SW480 (cell line): ENCODE measurements around the gene HOOK1.
"Not testable (repeated sequence)": the region's sequence is repeated elsewhere in the genome, so short reads cannot be mapped to it uniquely, and the experiment has no call there.

ENCODE experiments used
- DNase-seq: peaks from one replicate; pipeline ENCODE4 v3.0.0-alpha.2; 2016; ENCODE audit warnings: low spot score

HOOK1 gene

DNA sequence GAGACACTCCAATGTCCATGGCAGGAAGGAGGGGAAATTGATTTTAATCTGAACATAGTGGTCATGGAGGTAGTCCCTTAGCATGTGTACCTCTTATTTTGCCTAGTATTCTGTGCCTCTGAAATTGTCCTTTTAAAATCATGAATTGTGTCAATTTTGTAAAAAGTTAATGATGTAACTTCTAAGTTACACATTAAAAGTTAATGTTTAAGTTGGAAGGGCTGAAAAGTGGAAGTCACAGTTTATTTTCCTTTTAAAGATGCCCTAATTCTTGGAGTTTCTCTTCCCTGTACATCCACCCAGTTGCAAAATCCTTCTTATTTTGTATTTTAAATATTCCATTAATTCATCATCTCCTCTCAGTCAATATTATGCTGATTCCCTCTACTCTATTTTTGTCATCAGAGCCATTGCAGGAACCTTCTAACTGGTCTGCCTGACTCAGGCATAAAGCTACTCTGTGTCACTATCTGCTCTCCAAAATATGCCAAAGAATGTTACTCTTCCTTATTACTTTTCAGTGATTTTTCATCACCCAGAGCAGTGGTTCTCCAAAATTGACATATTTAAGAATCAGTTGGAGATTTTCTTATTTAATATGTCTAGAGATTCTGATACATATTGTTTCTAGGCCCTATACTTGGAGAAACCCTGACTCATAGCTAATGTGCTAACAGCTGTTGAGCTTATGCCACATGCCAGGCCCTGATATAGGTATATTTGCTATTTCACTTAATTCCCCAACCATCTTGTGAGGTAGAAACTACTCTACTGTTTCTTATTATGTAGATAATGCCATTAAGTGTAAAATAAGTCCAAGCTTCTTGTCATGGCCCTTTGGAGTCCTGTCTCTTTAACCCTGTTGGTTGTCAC, 5.1 kb downstream of the HOOK1 start:
- no peak for DNase-seq

DNA sequence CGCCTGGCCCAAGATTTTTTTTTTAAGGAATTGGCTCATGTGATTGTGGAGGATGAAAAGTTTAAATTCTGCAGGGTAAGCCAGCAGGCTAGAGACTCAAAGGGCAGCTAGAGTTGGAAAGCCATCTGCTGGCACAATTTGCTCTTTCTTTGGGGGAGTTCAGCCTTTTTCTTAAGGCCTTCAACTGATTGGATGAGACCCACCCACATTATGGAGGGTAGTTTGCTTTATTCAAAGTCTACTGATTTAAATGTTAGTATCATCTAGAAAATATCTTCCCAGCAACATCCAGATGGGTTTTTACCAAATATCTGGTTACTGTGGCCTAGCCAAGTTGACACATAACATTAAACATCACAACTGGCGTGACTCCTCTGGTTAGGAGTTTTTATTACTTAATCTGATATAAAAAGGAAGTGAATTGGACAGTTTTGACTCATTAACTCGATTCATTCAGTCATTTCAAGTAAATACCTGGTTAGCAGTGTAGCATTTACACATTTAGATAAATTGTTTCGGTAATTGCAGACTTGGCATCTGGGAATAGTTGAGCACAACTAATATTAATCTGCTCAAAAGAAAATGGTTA, 12.4 kb downstream of the HOOK1 start:
- no peak for DNase-seq

DNA sequence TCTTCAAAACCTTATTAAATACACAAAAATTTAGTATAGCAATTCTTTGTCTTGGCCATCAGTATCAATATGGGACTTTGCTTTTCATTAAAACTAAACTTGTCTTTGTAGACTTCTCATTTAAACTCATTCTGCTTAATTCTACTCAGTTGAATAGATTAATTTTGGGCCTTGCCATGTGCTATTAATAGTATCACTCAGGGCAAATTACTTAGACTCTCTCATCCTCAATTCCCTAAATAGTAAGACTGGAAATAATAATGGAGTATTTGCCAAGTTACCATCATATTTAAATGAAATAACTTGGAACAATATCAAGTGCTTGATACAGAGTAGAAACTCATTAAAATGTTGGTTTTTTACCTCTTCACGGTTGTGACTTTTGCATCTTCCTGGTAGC, 13.4 kb downstream of the HOOK1 start:
- no peak for DNase-seq

DNA sequence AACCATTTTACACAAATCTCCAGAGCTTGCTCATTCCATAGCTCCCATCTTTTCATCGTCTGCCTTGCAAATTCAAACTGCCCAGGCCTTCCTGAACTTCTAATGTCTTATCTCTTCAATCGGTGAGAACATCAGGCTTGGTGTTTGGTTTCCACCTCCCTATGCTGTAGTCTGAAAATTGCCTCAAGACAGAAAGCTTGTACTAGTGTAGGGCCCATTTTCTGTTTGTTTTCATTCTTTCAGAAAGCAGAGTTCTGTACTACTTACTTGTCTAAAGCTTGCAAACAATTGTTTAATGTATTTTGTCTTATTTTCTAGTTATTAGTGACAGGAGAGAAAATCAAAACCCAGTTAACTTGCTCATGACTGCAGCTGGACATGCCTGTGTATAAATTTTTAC, 16.8 kb downstream of the HOOK1 start:
- DNase-seq, result no peak

DNA sequence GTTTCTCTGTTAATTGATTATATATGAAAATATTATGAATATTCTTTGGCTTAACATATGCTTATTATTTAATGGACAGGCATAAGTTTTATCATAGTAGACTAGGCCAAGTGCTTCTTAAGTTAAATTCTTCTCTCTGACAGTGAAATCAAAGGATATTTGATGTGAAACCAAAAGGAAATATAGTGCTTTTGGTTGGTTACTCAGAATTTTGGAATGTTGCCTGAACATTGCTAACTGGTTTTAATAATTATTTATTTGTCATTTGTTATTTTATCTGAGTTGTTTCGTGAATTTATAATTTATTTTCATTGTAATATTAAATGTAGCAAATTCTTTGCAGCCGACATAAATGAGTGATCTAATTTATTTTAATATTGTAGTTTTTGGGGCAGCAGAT, 18.3 kb downstream of the HOOK1 start:
- no peak for DNase-seq

DNA sequence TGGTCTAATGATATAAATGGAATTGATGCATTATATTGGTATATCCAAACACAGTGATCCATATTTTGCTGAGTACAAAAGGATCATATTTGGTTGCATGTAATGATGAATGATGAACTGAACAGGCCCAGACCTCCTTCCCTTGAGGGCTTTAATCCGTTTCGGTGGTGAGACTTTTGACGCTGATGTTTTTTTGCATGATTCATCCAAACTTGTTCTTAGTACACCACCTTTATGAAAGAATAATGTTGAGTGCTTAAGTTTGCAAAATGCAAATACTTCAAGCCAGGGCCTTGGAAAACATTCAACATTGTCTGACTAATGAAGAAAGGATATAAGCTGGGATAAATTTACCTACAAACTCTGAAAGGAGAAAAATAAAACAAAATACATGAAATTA, 19.2 kb downstream of the HOOK1 start:
- no peak for DNase-seq

DNA sequence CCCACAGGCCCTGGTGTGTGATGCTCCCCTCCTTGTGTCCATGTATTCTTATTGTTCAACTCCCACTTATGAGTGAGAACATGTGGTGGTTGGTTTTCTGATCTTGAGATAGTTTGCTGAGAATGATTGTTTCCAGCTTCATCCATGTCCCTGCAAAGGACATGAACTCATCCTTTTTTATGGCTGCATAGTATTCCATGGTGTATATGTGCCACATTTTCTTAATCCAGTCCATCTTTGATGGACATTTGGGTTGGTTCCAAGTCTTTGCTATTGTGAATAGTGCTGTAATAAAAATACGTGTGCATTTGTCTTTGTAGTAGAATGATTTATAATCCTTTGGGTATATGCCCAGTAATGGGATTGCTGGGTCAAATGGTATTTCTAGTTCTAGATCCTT, 23.1 kb downstream of the HOOK1 start:
- DNase-seq, result not testable (repeated sequence)

DNA sequence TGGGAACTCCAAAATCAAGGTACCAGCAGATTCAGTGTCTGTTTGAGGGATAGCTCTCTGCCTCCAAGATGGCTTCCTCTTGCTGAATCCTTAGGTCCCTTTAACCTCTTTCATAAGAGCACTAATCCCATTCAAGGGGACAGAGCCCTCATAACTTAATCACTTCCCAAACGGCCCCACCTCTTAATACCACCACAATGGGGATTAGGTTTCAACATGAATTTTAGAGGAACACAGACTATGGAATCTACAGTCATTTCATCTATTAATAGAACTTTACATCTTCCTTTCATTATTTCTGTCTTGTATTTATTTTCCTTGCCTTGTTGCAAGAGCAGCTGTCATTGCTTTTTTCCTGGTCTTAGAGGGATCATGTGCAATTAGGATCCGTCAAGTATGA, 30.3 kb downstream of the HOOK1 start:
- DNase-seq, result no peak

DNA sequence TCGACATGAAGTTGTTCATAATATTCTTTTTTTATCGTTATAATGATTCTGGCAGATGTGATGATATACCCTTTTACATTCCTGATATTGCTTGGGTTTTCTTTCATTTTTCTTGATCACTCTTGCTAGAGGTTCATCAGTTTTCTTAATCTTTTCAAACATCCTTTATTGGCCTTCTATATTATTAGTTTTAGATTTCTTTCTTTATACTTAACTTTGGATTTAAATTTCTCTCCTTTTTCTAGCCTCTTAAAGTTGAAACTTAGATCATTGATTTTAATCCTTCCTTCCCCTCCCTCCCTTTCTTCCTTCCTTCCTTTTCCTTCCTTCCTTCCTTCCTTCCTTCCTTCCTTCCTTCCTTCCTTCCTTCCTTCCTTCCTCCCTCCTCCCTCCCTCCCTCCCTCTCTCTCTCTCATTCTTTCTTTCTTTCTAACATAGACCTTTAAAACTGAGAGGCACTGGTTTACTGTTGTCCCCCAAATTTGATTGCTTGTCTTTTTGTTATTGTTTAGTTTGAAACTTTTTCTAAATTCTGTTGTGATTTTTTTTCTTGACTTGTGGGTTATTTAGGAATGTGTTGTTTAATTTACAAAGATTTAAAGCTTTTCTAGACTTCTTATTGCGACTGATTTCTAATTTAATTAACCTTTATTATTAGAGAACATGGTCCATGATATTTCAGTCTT, 31.6 kb downstream of the HOOK1 start:
- no peak for DNase-seq

DNA sequence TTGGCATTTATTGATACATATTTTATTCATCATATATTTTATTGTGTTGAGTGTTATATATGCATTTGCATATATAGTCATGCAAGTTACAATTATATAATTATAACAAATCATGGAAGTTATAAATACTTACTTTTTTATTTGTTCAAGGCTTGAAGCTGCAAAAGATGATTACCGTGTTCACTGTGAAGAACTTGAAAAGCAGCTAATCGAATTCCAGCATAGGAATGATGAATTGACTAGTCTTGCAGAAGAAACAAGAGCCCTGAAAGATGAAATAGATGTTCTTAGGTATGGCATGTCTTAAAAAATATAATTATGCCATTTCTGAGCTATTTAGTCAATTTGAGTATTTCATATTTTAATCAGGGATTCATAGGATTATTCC, 32.1 kb downstream of the HOOK1 start:
- DNase-seq, result no peak

DNA sequence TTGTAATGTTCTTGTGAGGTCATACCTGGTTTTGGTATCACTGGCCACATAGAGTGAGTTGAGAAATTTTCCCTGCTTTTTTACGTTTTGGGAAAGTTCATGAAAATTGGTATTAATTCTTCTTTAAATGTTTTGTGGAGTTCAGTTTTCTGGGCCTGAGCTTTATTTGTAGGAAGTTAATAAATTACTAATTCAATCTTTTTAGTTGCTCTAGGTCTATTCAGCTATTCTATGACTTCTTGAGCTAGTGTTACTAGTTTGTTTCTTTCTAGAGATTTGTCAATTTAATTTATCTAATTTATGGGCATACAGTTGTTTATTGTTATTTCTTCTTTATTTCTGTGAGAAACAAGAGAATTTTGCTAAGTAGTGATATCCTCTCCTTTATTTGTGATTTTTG, 37.4 kb downstream of the HOOK1 start:
- no peak for DNase-seq

DNA sequence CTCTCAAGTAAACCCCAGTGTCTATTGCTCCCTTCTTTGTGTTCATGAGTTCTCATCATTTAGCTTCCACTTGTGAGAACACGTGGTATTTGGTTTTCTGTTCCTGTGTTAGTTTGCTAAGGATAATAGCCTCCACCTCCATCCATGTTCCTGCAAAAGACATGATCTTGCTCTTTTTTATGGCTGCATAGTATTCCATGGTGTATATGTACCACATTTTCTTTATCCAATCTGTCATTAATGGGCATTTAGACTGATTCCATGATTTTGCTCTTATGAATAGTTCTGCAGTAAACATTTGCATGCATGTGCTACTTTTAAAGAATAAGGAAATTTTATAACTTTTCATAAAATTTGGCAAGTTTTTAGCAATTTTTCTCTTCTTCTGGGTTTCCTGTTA, 40.5 kb downstream of the HOOK1 start:
- not testable (repeated sequence) for DNase-seq

DNA sequence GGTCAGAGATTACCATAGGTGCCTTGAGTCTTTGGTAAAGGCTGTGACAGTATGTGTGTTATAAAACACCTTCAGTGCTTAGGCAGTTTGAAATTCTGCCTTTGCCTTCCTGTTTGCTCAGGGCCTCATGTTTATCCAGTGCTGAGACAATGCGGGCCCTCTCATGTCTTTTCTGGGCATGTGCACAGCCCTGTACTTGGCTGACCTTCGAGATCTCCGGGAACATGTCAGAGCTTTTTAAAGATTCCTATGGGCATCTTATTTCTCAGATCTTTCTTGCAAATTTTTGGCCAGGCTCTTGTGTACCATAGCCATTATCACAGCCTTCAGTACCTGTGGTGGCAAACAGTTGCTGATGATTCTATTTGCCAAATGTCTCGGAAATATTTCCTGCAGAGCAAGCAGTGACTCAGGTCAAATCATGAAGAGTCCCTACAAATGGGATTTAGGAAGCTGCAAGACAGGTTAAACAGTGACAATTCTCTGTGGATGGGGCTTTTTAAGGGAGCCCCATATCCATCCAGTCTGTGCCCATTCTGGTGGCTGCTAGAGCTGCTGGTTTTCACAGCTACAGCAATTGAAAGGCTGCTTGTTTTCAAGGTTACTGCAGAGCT, 42.1 kb downstream of the HOOK1 start:
- no peak for DNase-seq

DNA sequence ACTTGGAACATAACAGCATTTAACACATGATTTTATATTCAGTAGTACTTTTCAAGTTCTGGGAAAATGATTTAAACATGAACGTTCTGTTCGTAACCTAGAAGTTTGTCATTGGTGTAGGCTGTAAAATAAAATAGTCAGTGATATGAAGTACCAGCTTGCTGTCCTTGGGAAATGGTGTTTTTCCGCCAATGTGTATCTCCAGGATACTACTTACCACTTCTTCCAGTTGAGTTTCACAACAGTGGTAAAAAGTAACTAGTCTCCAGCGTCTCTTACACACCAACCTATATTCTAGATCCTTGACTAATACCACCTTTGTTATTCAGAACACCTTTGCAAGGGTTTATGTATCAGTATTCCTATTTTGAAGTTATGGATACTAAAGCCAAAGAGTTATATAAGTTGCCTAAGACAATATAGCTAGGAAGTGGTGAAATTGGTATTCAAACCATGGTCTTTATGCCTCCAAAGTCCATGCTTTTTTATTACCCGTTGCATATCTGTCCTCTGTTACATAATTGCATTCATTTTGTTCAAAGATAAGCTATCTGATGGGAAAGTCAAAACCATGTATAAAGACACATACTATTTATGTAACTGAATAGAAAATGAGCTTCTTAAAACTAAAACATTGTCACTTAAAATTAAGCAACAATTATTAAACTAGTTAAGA, 43.1 kb downstream of the HOOK1 start:
- DNase-seq, result no peak

DNA sequence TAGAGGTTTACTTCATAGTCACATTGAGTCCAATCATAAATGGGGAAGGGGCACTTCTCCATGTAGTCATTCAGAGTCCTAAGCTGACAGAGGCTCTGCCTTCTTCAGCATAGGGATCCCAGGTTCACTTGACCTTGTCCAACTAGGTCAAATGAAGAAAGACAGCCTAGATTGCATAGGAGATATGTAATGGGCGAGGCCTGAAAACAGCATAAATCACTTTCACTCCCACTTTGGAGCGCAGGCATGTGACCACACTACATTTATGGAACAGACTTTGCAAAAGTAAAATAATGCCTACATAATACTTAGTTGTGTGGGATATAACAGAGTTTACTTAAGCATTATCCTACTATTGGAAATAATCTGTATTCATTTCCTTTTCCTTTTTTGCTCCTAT, 51.7 kb downstream of the HOOK1 start:
- DNase-seq, result no peak

DNA sequence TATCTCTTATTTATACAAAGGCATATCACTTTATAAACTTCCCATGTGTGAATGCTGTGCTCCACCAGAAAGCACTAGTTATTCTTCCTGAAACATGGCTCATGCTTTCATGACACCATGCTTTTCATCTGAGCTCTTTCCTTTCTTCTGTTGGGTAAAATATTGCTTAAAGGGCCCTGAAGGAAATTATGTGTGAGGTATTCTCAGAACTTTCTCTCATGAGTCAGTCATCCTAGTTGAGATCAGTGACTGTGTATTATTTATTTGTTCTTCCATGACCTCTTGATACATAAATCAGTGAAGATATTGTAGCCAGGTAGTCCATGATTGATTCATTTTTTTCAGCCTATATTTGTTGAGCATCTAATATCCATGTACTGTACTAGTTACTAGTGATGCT, 57.0 kb downstream of the HOOK1 start:
- DNase-seq, result no peak

DNA sequence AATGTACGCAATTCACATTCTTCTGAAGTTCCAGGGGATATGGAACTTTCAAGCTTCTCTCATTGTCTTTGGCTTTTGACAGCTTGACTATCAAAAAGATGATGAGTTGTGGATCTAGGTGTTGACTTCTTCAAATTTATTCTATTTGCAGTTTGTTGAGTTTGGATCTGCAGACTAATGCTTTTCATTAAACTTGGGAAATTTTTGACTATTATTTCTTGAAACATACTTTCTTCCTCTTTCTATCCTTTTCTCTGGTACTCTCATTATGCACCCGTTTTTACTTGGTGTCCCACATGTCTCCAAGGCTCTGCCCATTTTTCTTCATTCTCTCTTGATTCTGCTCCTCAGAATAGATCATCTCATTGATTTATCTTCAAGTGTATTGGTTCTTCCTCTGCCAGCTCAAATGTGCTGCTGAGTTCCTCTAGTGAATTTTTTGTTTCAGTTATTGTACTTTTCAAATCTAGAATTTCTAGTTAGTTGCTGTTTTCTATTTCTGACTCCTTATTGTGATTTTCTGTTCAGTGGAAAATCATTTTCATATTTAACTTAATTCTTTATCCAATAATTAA, 62.4 kb downstream of the HOOK1 start:
- no peak for DNase-seq

DNA sequence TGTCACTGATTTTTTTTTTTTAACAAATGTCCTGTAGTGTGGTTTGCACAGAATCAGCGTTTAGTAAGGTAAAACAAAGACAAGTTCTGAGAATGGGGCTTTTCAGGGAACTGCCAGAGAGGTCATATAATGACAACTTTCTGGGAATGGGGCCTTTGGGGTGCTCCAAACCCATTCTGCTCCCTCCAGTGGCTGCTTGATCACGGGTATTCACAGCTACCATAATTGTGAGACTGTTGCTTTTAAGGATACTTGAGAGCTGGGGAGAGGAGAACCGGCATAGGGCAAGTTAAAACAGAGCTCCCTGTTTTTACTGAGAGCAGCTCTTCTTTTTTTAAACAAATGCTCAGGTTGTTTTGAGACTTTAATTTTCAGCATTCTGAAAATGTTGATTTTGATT, 63.6 kb downstream of the HOOK1 start:
- no peak for DNase-seq

DNA sequence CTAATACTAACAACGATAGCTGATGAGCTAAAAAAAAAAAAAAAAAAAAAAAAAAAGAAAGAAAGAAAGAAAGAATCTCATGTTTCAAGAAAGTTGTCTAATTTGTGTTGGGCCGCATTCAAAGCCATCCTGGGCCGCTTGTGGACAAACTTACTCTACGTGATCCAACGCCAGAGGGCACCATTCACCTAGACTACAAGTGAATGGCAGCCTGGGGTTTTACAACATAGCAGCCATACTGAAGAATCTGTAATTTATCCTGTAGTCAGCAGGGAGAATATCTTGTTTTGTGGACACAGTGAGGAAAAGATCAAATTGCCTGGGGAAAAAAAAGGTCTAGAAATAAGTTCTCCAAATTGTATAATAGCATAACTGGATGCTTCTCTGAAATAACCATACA, 64.8 kb downstream of the HOOK1 start:
- peak; percentile 51 for DNase-seq

DNA sequence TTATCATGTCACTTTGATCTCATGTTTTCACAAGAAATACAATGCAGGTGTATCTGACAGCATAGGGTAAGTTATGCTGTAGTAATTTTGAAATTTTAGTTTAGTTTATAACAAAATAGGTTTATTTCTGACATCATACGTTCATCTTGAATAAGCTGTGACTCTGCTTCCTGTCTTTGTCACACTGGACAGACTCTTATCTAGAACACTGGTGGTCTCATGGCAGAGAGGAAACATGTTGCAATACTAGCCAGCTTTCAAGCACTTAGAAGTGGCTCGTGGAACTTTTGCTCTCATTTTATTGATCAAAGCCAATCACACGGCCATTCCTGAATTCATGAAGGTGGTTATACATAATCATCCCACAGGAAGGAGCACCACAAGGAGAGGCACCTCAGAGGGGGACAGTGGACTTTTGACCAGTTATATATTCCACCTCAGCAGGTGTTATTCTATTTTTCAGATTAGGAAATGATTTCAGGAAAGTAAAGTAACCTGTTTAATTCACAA, 65.3 kb downstream of the HOOK1 start:
- DNase-seq, result no peak

DNA sequence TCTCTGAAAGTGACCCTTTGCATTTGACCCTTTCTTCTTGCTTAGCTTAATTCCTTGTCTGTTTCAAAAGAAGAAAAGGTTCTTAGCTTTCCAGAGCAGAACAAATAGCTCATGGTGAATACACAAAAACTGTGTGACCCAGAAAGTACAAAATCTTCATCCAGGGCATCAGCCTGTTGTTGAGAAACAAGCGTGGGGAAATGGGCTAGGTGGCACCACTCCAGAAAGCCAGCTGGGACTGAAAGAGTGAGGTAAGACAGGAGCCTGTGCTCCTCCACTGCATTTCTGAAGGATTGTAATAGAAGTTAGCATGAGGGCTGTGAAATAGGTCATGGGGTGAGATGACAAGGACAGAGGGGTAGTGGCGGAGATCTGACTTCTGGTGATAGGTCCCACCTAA, 66.0 kb downstream of the HOOK1 start:
- no peak for DNase-seq
